HG02642 (cell line): ENCODE data around the gene GNB1.

Experiments
- ATAC-seq: cut with Tn5 transposase; IDR thresholded peaks from one replicate; pipeline ENCODE4 v1.9.1; 2021; ENCODE audit warnings: mild to moderate bottlenecking; ENCODE audit not compliant: unreplicated experiment, poor library complexity

GNB1 gene

GRCh38 chr1:1775327-1776226 lies 115.3 kb downstream of the GNB1 start:
- ATAC-seq: no peak

GRCh38 chr1:1773874-1774273 lies 117.0 kb downstream of the GNB1 start:
- no peak for ATAC-seq

- no peak for ATAC-seq
Observed at GRCh38 chr1:1771096-1771495, 119.8 kb downstream of the GNB1 start.

GRCh38 chr1:1770102-1770501 lies 120.8 kb downstream of the GNB1 start:
- no peak for ATAC-seq

- ATAC-seq: no peak
Observed at GRCh38 chr1:1768249-1768992, 122.5 kb downstream of the GNB1 start.

DNA sequence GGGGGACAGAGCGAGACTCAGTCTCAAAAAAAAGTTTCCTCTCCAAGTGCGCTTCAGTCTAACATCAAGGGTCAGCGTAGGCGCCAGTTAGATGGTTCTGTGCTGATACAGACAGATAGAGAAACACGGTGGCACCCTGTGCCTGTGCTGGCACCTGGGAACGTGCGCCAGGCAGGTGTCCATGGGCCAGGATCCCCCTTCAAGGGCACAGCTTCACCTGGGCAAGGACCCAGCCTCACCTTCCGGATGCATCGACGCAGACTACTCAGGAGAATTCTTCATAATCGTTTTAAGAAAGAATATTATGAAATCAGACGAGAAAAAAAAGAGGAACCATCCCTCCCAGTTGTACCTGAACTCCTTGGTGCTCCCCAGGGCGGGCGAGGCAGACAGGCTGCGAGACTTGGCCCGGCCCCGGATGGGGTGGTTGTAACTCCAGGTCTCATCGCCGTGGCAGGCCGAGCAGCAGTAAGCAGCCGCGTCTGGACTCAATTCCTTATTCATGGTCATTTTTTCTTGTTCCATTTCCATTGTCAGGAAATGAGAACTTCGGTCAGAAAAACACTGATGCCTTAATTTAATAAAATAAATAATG lies 125.9 kb downstream of the GNB1 start:
- no peak for ATAC-seq

GRCh38 chr1:1763657-1764621 lies 126.9 kb downstream of the GNB1 start:
- ATAC-seq: no peak

- no peak for ATAC-seq
Observed at GRCh38 chr1:1761504-1762376, 129.1 kb downstream of the GNB1 start.

DNA sequence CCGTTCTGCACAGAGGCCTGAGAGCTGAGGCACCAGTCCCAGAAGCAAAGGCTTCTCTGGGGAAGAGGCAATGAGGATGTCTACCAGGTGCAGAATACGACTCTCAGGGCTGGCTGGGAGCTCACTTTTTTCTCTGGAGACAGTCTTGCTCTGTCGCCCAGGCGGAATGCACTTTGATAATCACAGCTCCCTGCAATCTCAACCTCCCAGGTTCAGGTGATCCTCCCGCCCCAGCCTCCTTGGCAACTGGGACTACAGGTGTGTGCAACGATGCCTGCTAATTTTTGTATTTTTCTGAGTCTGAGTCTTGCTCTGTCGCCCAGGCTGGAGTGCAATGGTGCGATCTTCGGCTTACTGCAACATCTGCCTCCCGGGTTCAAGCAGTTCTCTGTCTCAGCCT lies 130.2 kb downstream of the GNB1 start:
- ATAC-seq: no peak

DNA sequence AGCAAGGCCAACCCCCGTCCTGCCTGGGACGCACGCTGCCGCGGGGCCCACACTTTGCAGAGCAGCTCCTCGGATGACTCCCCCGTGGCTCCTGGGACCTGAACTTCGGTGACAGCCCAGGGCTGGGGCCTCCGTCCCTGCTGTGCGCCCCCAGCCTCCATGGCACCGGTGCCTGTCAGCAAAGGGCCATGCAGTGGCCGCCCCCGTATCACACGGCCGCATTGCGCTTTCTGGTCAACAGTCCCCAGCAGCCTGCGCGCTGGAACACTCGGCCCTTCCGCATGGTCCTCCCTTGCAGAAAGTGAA lies 130.6 kb downstream of the GNB1 start:
- no peak for ATAC-seq

DNA sequence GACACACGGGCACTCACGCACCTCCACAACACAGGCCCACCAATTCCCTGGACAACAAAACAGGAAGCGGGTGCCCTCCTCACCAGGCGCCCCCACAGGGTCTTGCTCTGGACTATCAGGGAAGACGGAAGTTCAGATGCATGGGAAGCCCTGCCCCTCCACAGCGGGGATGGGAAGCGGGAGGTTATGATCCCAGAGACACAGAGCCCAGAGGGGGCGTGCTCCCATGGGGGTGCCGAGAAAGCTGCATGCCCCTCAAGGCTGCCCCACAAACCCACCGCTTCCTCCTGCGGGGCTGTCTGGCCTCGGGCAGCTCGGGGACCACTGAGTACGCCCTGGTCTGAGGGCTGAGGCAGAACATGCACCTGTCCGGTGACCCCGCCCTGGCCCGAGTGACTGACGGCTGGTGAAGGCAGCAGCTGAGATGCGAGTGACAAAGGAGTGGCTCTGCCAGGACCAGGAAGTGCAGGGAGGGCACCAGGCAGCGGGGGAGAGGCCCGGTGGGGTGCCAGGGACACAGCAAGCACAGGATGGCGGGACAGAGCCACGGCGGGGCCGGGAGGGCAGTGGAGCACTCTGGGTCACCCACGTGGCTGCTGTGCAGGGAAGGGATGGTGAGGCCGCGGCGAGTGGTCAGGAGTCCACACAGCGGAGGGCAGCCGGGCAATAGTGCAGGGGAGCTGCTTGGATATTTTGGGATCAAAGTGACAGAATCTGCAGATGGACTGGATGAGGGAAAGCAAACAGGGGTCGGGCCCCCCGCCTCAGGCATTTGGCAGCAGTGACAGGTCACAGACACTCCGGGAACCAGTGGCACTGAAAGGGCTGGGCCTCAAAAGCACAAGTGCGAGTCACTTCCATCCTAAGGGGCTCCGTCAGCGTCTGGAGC lies 131.2 kb downstream of the GNB1 start:
- ATAC-seq: no peak

- ATAC-seq: no peak
Observed at GRCh38 chr1:1758692-1759455, 132.0 kb downstream of the GNB1 start.

DNA sequence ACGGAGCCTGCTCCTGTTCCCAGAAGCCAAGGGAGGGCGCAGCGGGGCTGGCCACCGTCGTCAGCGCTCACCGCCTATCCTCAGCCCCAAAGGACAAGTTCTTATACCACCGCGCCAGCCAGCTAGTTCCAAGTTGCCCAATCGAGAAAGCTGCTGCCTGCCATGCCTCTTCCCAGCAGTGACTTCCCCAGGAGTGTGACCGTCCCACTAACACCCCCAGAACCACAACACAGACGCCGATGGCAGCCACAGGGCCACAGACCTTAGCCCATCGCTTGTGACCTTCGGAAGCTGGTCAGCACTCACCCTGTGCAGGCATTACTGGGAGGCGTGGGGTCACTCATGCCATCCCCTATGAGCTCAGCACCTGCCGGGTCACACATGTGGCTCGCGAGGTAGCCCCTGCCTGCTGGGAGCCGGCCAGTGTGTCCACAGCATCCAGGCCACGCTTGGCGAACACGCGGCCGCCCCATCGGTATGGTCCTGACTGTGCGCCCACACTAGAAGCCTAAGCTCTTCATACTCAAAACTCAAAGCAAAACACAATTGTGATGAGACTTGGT lies 132.7 kb downstream of the GNB1 start:
- no peak for ATAC-seq

DNA sequence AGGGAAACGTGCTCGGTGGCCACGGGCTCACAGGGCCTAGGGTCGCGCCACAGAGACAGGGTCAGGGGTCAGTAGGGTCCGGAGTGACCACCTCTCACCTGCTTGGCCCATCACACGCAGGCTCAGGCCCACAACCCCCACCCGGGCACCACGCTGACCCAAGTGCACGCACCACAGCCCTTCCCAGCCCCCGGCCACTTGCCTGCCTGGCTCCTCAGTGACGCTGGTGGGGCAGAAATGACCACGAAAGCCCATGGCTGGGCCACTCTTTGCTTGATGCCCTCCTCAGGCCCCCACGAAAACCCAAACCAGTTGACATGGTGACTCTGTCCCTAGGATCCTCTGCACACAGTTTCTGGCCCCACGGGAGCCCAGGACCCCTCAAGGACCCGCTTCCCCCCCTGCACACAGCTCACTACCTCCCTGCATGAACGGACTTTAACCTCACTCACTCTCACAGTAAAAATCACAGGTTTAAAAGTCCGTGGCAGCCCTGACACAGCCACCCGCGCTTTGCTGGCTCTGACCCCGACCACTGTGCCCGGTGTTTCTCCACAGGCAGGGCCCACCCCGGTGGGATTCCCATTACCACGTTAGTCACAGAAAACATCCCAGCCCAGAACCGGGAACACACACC lies 133.3 kb downstream of the GNB1 start:
- no peak for ATAC-seq

DNA sequence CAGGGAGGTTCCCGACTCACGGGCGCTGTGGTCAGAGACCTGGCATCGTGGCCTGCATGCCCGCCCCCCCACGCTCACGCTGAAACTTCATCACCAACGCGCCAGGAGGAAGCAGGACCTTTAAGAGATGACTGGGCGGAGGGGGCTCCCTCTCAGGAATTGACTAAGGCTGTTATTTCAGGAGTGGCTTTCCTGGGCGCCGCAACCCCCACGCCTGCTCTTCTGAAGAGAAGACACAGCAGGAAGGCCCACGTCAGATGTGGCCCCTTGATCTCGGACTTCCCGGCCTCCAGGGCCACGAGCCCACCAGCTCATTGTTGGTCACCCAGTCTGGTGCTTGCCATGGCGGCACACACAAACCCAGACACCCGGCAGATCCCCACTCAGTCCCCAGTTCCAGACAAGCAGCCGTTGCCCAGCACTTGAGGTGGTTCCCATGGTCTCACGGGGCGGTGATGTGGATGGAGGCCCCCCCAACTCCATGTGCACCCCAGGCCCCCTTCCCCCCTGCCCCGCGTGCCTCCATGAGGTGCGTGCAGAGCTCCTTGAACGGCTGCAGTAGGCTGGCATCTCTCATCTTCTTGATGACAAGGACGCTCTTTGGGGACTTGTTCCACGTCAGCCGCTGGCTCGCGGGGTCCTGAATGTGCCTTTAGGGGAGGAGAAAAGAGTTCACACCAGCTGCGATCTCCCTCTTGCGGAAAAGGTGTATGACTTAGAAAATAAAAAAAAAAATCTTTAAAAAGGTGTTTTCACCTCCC lies 134.0 kb downstream of the GNB1 start:
- no peak for ATAC-seq

DNA sequence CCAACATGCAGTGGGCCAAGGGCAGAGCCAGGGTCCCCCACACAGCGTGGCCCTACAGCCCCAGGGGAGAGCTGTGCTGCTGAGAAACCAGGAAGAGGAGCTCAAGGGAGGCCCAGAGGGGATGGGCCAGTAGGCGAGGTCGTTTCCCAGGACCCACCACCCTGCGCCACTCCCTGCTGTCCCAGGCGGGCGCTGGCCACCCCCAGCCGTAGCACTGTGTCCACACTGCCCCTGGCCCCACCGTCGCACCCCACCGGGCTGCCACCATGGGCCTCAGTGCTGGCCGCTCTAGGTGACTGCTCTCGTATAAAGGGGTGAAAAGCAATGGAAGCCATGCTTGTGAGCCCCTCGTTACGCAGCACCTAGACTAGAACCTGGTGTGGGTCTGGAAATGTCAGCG lies 135.0 kb downstream of the GNB1 start:
- ATAC-seq: no peak
